Cerebellar nuclear complex (tissue), 1 donor: ENCODE results near the gene CAPN15.

Experiments
- DNase-seq, 2 experiments: peaks; one replicate each; lab custom pipeline; 2025; lab: John Stamatoyannopoulos, UW

The CAPN15 gene

GRCh38 chr16:578232-578869 is 50.8 kb downstream of the CAPN15 start:
- DNase-seq: no peak

- no peak for DNase-seq
These were observed 51.4 kb downstream of the CAPN15 start for GRCh38 chr16:578870-579405.

GRCh38 chr16:580141-580945 is 52.8 kb downstream of the CAPN15 start:
- DNase-seq: no peak

- DNase-seq: no peak
These were observed 53.5 kb downstream of the CAPN15 start for GRCh38 chr16:580946-581498.

DNA sequence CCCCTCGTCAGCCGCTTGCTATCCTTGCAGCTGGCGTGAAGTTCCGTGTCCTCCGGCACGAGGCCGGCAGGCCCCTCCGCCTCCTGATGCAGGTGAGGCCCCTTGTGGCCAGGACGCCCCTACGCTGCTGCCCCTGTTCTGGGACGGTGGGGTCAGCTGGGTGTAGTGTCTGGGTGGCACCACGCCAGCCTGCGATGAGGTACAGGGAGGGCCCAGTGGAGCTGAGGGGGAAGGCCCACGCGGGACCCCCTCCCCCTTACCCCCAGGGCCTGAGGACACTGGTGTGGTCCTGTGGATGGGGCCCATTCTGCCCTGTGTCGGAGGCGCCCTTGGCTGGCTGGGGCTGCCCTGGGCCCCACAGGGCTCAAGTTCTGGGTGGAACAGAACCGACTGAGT is 54.7 kb downstream of the CAPN15 start:
- DNase-seq: no peak

GRCh38 chr16:582614-583331 is 55.3 kb downstream of the CAPN15 start:
- peak in 1 of 2 experiments; percentile 44 for DNase-seq

DNA sequence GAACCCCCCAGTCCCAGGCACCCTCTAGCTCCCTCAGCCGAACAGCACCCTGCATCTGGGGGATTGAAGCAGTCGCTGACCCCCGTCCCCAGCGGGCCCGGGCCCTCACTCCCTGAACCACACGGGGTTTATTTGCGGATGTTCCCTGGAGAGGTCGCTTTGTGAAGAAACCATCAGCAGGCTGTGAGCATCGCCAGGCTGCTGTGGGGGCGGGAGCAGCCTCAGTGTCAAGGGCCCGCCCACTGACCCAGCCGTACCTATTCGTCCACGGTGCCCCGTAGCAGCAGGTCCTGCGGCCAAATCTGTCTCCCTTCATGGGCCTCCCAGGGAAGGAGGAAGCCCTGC is 55.9 kb downstream of the CAPN15 start:
- DNase-seq: no peak

DNA sequence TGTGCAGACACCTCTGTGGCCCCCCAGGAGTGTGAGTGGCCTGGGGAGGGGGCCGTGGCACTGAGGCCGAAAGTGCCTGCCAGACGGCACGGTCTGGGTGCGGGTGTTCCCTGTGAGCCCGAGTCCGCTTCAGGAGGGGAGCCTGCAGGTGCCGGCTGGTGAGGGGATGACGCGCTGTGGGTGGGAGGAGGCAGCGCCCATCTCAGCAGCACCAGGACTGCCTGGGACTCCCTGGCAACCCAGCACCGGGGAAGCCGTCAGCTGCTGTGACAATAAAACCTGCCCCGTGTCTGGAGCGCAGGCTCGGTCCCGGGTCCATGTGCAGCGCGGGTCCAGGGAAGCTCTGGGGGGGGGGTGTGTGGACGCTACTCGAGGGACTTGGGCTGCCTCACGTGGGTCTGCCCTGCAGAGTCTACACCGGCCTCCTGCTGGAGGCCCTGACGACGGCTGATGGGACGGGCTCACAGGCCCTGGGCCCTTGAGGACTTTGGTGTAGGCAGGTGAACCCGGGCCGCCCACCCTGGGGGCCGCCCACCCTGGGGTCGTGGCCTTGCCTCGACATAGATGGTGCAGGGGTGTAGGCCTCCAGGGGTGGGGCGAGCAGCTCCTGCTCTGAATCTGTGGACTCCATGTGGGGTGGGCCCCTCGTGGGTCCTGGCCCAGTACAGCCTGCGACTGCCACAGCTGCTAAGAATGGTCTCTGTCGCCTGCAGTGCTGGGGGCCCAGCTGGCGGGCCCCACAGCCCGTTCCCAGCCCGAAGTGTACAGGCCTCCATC is 56.5 kb downstream of the CAPN15 start:
- no peak for DNase-seq

DNA sequence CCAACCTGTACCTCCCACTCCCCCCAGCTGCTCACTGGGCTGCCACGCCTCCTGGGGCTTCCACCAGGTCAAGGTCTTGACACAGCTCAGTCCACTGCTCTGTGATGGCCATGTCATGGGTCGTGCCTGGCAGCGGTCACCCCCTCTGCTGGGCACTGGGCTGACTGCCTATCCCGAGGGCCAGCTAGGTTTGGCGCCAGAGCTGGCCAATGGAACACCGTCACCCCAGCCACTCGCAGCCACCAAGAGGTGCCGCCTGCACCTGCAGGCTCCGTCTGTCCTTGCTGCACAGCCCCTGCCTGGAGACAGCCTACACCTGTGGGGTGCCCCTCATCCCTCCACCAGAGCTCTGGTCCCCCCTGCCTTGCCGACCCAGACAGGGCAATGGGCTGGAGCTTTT is 57.8 kb downstream of the CAPN15 start:
- no peak for DNase-seq

DNA sequence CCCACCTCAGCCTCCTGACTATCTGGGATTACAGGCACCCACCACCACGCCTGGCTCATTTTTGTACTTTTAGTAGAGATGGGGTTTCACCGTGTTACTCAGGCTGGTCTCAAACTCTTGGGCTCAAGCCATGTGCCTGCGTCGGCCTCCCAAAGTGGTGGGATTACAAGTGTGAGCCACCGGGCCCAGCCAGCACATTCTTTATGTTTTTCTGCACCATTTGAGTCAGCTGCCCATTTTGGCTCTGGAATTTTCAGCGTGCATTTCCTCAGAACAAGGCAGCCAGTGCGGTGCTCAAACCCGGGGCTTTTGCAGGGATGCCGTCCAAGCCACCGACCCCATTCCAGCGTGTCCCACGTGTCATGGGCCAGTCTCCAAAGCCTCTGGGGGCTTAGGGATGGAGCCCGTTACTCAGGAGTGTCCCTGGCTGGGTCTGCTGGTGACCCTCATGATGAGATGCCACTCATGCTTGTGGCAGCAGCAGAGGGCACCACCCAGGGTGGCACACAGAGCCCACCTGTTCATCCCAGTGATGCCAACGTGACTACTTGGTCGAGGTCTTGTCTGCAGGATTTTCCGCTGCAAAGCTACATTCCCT is 58.6 kb downstream of the CAPN15 start:
- DNase-seq: no peak

- no peak for DNase-seq
These were observed 59.4 kb downstream of the CAPN15 start for GRCh38 chr16:586645-587590.

DNA sequence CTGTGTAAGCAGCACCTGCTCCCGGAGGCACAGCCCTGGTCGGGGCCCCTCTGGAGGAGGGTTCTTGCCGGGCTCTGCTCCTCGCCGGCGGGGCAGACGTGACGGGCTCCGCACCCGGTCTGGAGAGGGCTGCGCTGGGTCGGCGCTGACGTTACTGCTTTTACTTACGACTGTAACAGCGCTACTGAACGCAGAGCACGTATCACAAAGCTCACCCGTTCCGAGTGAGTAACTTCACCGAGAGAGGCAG is 61.1 kb downstream of the CAPN15 start:
- DNase-seq: no peak

GRCh38 chr16:588889-589657 is 61.6 kb downstream of the CAPN15 start:
- peak; percentile 84 to 89 for DNase-seq

DNA sequence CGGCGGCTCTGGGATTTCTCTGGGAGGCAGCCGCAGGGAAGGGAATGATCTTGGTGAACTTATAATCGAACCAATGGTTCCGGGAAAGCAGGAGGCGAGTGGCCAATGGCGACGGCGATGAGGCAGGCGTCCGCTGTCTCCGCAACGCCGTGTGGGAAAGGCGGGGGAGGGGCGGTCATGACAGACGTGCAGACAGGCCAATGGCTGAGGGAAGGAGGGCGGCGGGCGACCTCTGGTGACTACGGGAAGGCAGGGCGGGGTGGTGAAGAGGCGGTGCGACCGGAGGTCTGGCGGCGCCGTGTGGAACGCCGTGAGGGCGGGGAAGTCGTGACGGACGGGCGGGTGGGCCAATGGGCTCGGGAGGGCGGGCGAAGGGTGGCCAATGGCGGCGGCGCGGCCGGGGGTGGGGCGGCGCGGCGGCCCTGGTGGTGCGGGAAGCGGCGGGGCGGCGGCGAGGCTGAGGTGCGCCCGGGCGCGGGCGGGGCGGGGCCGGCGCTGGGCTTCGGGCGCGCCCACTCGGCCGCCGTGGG is 62.2 kb downstream of the CAPN15 start, which contains the start of gene RAB40C:
RAB40C (plus strand) TSS at position 409 of the 530 bp plus-strand sequence. CDS start 226 bp downstream, outside the sequence.
- DNase-seq: peak; percentile 95

- no peak for DNase-seq
These were observed 62.8 kb downstream of the CAPN15 start for GRCh38 chr16:590188-590814.

- no peak for DNase-seq
These were observed 63.3 kb downstream of the CAPN15 start for GRCh38 chr16:590815-591200.

DNA sequence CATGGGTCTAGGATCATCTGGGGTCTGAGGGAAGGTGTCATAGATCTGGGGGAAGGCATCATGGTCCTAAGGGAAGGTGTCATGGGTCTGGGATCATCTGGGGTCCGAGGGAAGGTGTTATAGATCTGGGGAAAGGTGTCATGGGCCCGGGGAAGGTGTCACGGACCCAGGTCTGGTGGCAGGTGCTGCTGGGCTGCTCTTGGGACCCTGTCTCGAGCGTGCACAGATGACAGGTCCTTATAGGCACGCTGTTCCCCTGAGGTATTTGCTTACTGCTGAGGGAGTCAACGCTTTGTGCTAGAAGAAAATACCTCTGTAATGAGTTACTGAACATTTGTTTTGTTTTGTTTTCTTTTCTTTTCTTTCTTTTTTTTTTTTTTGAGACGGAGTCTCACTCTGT is 63.7 kb downstream of the CAPN15 start:
- DNase-seq: no peak

GRCh38 chr16:591892-592517 is 64.5 kb downstream of the CAPN15 start:
- no peak for DNase-seq
